Measurements from ENCODE around the gene DCBLD1.

Gene DCBLD1

GRCh38 chr6:117495869-117496268 lies 13.4 kb downstream of the DCBLD1 start:
- H3K9ac ChIP-seq (ENCODE audit: low read length), result no peak overlapping the region

DNA sequence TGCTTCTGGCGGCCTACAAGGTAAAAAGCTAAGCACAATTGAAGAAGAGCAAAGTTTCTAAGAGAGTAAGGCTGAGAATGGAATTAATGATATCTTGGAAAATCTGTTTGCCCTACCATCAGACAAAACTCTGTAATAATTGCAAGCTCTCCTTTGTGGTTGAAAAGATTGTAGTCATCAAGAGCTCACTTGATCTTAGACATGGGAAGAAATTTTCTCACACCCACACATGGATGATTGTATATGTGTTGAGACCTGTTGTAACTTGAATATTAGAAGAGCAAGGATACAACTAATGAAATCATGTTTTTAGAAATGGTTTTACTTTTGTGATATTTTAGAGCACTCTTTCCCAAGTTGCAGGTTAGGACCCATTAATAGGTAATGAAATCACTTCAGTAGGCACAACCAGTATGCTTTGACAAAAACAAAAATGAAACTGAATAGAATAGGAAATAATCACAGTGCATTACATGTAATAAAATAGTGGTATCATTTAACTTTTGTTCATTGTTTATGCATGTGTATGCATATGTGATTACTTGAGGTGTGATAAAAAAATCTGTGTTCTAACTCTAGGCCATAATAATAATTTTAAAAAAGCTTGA lies 14.0 kb downstream of the DCBLD1 start:
- TF ChIP-seq EZH2phosphoT487 (conservative IDR thresholded peaks at IDR 0.05; ENCODE audit: low read length), result no peak
- TF ChIP-seq, protein P1, sequence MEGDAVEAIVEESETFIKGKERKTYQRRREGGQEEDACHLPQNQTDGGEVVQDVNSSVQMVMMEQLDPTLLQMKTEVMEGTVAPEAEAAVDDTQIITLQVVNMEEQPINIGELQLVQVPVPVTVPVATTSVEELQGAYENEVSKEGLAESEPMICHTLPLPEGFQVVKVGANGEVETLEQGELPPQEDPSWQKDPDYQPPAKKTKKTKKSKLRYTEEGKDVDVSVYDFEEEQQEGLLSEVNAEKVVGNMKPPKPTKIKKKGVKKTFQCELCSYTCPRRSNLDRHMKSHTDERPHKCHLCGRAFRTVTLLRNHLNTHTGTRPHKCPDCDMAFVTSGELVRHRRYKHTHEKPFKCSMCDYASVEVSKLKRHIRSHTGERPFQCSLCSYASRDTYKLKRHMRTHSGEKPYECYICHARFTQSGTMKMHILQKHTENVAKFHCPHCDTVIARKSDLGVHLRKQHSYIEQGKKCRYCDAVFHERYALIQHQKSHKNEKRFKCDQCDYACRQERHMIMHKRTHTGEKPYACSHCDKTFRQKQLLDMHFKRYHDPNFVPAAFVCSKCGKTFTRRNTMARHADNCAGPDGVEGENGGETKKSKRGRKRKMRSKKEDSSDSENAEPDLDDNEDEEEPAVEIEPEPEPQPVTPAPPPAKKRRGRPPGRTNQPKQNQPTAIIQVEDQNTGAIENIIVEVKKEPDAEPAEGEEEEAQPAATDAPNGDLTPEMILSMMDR (IDR thresholded peaks at IDR 0.05; ENCODE audit: insufficient read depth, low read length, poor library complexity, severe bottlenecking), result no peak
- H2AFZ ChIP-seq (ENCODE audit: low read depth, low read length, severe bottlenecking), result no peak overlapping the region
- H3K36me3 ChIP-seq (ENCODE audit: low read length), result no peaks in the 10 kb centered on the region
- H3K79me2 ChIP-seq (ENCODE audit: insufficient read depth, low read length), result no peaks in the 10 kb centered on the region
- no peaks in the 10 kb centered on the region for H3F3A ChIP-seq (ENCODE audit: insufficient read depth)
- H4K20me1 ChIP-seq (ENCODE audit: low read depth, low read length), result no peaks in the 10 kb centered on the region
- H3K9ac ChIP-seq (ENCODE audit: low read length), result no peak overlapping the region
- no peaks in the 10 kb centered on the region for H3K9me2 ChIP-seq (replicated peaks; ENCODE audit: insufficient read depth, low read length)
- no peaks in the 10 kb centered on the region for H3K9me3 ChIP-seq (ENCODE audit: insufficient read depth, low read length)
- no peak overlapping the region for H3K4me3 ChIP-seq (ENCODE audit: insufficient read depth, low read length, poor library complexity, severe bottlenecking)
- no peaks in the 10 kb centered on the region for H3K27me3 ChIP-seq (ENCODE audit: low read length)
- H3K4me2 ChIP-seq (ENCODE audit: low read depth, low read length, poor library complexity, severe bottlenecking), result no peak overlapping the region
- no peak overlapping the region for H3K27ac ChIP-seq (ENCODE audit: low read depth, low read length)

More at GRCh38 chr6:117495869-117496268, 13.4 kb downstream of the DCBLD1 start:
- H4K20me1 ChIP-seq (ENCODE audit: low read depth, low read length), result no peaks in the 10 kb centered on the region
- H3K36me3 ChIP-seq (ENCODE audit: low read length), result no peaks in the 10 kb centered on the region
- H3K9me3 ChIP-seq (ENCODE audit: insufficient read depth, low read length), result no peaks in the 10 kb centered on the region
- H2AFZ ChIP-seq (ENCODE audit: low read depth, low read length, severe bottlenecking), result no peak overlapping the region
- H3K27ac ChIP-seq (ENCODE audit: low read depth, low read length), result no peak overlapping the region
- no peak overlapping the region for H3K4me3 ChIP-seq (ENCODE audit: insufficient read depth, low read length, poor library complexity, severe bottlenecking)
- H3K9me2 ChIP-seq (replicated peaks; ENCODE audit: insufficient read depth, low read length), result no peaks in the 10 kb centered on the region
- no peaks in the 10 kb centered on the region for H3K79me2 ChIP-seq (ENCODE audit: insufficient read depth, low read length)
- TF ChIP-seq, protein P1 (IDR thresholded peaks at IDR 0.05; ENCODE audit: insufficient read depth, low read length, poor library complexity, severe bottlenecking), result no peak
- TF ChIP-seq EZH2phosphoT487 (conservative IDR thresholded peaks at IDR 0.05; ENCODE audit: low read length), result no peak
- H3F3A ChIP-seq (ENCODE audit: insufficient read depth), result no peaks in the 10 kb centered on the region
- H3K4me2 ChIP-seq (ENCODE audit: low read depth, low read length, poor library complexity, severe bottlenecking), result no peak overlapping the region
- no peaks in the 10 kb centered on the region for H3K27me3 ChIP-seq (ENCODE audit: low read length)

DNA sequence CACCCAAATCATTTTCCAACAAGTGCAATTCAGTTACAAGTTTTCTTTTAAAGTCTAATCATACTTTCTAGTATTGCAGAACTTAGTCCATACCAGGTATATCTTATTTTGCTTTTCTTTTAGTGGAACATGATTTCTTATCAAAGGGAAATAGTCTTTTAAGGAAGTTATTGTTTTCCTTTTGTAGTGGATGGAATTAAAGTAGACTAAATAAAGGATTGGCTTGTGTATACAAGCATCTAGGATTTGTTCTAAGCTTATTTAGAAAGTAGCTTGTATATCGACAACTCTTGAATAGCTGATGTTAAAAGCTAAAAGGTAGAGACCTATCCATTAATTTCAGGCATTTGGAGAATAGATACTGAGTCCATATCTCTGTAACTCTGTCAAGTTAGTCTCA lies 14.8 kb downstream of the DCBLD1 start:
- no peak overlapping the region for H3K4me3 ChIP-seq (ENCODE audit: insufficient read depth, low read length, poor library complexity, severe bottlenecking)
- H3F3A ChIP-seq (ENCODE audit: insufficient read depth), result no peaks in the 10 kb centered on the region
- no peaks in the 10 kb centered on the region for H3K9me2 ChIP-seq (replicated peaks; ENCODE audit: insufficient read depth, low read length)
- no peak for TF ChIP-seq EZH2phosphoT487 (conservative IDR thresholded peaks at IDR 0.05; ENCODE audit: low read length)
- TF ChIP-seq, protein P1 (IDR thresholded peaks at IDR 0.05; ENCODE audit: insufficient read depth, low read length, poor library complexity, severe bottlenecking), result no peak
- H3K4me2 ChIP-seq (ENCODE audit: low read depth, low read length, poor library complexity, severe bottlenecking), result no peak overlapping the region
- H4K20me1 ChIP-seq (ENCODE audit: low read depth, low read length), result no peaks in the 10 kb centered on the region
- H3K36me3 ChIP-seq (ENCODE audit: low read length), result no peaks in the 10 kb centered on the region
- H3K9me3 ChIP-seq (ENCODE audit: insufficient read depth, low read length), result no peaks in the 10 kb centered on the region
- H3K27me3 ChIP-seq (ENCODE audit: low read length), result no peaks in the 10 kb centered on the region
- H3K9ac ChIP-seq (ENCODE audit: low read length), result no peak overlapping the region
- H3K79me2 ChIP-seq (ENCODE audit: insufficient read depth, low read length), result no peaks in the 10 kb centered on the region
- H2AFZ ChIP-seq (ENCODE audit: low read depth, low read length, severe bottlenecking), result no peak overlapping the region
- H3K27ac ChIP-seq (ENCODE audit: low read depth, low read length), result no peak overlapping the region
